ENCODE results near the gene CDC25B.

CDC25B gene

DNA sequence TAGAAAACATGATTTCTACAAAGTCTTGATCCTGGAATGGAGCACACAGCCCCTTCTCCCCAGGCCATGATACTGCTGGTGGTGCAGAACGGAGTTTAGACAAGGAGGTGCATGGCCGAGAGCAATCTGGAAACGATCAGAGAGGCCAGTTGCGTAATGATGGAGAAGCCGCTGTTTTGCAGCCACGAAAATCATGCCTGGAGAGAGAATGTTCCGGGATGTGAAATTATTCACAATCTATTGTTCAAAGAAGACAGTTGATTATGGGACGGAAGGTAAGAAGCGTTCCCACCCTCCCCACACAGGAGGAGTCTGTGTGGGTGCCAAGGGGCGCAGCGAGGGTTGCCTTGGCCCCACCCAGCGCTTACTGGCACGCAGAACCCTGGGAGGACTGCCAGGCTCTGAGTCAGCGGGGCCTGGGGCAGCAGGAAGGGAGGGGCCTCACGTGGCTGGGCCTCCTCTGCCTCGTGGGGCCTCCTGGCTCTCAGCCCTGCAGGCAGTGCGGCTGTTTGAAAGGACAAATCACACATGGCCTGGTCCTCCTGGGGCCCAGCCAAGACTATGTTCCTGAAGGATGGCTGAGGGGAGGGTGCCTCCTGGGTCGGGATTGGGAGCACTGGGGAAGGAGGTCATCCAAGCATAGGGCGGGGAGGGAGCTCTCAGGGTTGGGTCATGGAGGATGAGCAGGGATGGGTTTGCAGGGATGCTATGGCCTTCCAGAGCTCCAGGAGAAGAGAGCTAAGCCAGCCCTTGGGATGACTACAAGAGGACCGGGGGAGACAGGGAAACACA, 15.6 kb downstream of the CDC25B start (continued):
- TF ChIP-seq, protein P1, sequence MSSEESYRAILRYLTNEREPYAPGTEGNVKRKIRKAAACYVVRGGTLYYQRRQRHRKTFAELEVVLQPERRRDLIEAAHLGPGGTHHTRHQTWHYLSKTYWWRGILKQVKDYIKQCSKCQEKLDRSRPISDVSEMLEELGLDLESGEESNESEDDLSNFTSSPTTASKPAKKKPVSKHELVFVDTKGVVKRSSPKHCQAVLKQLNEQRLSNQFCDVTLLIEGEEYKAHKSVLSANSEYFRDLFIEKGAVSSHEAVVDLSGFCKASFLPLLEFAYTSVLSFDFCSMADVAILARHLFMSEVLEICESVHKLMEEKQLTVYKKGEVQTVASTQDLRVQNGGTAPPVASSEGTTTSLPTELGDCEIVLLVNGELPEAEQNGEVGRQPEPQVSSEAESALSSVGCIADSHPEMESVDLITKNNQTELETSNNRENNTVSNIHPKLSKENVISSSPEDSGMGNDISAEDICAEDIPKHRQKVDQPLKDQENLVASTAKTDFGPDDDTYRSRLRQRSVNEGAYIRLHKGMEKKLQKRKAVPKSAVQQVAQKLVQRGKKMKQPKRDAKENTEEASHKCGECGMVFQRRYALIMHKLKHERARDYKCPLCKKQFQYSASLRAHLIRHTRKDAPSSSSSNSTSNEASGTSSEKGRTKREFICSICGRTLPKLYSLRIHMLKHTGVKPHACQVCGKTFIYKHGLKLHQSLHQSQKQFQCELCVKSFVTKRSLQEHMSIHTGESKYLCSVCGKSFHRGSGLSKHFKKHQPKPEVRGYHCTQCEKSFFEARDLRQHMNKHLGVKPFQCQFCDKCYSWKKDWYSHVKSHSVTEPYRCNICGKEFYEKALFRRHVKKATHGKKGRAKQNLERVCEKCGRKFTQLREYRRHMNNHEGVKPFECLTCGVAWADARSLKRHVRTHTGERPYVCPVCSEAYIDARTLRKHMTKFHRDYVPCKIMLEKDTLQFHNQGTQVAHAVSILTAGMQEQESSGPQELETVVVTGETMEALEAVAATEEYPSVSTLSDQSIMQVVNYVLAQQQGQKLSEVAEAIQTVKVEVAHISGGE (tag by site-specific recombination; conservative IDR thresholded peaks at IDR 0.05; ENCODE audit: low read depth): peak; percentile 12; the same call in 1 of the 2 replicates
- TF ChIP-seq, protein P2, sequence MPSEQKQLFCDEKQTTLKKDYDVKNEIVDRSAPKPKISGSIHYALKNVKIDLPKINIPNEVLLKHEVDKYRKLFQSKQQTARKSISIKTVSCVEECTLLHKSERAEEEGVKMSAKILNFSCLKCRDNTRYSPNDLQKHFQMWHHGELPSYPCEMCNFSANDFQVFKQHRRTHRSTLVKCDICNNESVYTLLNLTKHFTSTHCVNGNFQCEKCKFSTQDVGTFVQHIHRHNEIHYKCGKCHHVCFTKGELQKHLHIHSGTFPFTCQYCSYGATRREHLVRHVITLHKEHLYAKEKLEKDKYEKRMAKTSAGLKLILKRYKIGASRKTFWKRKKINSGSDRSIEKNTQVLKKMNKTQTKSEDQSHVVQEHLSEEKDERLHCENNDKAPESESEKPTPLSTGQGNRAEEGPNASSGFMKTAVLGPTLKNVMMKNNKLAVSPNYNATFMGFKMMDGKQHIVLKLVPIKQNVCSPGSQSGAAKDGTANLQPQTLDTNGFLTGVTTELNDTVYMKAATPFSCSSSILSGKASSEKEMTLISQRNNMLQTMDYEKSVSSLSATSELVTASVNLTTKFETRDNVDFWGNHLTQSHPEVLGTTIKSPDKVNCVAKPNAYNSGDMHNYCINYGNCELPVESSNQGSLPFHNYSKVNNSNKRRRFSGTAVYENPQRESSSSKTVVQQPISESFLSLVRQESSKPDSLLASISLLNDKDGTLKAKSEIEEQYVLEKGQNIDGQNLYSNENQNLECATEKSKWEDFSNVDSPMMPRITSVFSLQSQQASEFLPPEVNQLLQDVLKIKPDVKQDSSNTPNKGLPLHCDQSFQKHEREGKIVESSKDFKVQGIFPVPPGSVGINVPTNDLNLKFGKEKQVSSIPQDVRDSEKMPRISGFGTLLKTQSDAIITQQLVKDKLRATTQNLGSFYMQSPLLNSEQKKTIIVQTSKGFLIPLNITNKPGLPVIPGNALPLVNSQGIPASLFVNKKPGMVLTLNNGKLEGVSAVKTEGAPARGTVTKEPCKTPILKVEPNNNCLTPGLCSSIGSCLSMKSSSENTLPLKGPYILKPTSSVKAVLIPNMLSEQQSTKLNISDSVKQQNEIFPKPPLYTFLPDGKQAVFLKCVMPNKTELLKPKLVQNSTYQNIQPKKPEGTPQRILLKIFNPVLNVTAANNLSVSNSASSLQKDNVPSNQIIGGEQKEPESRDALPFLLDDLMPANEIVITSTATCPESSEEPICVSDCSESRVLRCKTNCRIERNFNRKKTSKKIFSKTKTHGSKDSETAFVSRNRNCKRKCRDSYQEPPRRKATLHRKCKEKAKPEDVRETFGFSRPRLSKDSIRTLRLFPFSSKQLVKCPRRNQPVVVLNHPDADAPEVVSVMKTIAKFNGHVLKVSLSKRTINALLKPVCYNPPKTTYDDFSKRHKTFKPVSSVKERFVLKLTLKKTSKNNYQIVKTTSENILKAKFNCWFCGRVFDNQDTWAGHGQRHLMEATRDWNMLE (tag by site-specific recombination; conservative IDR thresholded peaks at IDR 0.05; ENCODE audit: low read depth): peak; percentile 34; the same call in 1 of the 2 replicates
- TF ChIP-seq ZNF501 (tag by site-specific recombination; IDR thresholded peaks at IDR 0.05) (peak; percentile 67; the same call in 1 of the 2 replicates), ZSCAN16 (tag by site-specific recombination; IDR thresholded peaks at IDR 0.05) (no peak), SCRT2 (tag by site-specific recombination; IDR thresholded peaks at IDR 0.05) (0 out of 2 replicates have a peak, but pooled peaks have one; percentile 36), GLI4 (tag by site-specific recombination; IDR thresholded peaks at IDR 0.05) (no peak), ZNF626 (tag by site-specific recombination; IDR thresholded peaks at IDR 0.05) (no peak; the same call in 1 of the 2 replicates), GLIS2 (tag by site-specific recombination; IDR thresholded peaks at IDR 0.05) (peak; percentile 100), ZNF521 (tag by site-specific recombination; IDR thresholded peaks at IDR 0.05) (no peak), ZNF274 (IDR thresholded peaks at IDR 0.05; ENCODE audit: low read length) (no peak), ZNF274 (tag by site-specific recombination; IDR thresholded peaks at IDR 0.05; ENCODE audit: borderline replicate concordance) (no peak), WT1 (tag by site-specific recombination; IDR thresholded peaks at IDR 0.05) (peak; percentile 97), ZEB2 (tag by site-specific recombination; IDR thresholded peaks at IDR 0.05) (peak; percentile 95), ZNF701 (tag by site-specific recombination; IDR thresholded peaks at IDR 0.05) (no peak), ZBTB1 (tag by site-specific recombination; IDR thresholded peaks at IDR 0.05) (0 out of 2 replicates have a peak, but pooled peaks have one; percentile 43), GFI1B (tag by site-specific recombination; IDR thresholded peaks at IDR 0.05) (no peak), ZNF621 (tag by site-specific recombination; IDR thresholded peaks at IDR 0.05) (no peak), SALL2 (tag by site-specific recombination; IDR thresholded peaks at IDR 0.05; ENCODE audit: borderline replicate concordance) (no peak), ZFP37 (tag by site-specific recombination; IDR thresholded peaks at IDR 0.05) (peak; percentile 85; the same call in 1 of the 2 replicates), ZNF16 (tag by site-specific recombination; IDR thresholded peaks at IDR 0.05; ENCODE audit: low read depth) (no peak), ZNF76 (tag by site-specific recombination; IDR thresholded peaks at IDR 0.05; ENCODE audit: borderline replicate concordance, low read depth) (peak; percentile 88), ZNF596 (tag by site-specific recombination; IDR thresholded peaks at IDR 0.05) (no peak; the same call in 1 of the 2 replicates), GLI2 (tag by site-specific recombination; IDR thresholded peaks at IDR 0.05; ENCODE audit: borderline replicate concordance, low read depth) (no peak), ZNF549 (tag by site-specific recombination; IDR thresholded peaks at IDR 0.05) (no peak)
- TF ChIP-seq, protein P3, sequence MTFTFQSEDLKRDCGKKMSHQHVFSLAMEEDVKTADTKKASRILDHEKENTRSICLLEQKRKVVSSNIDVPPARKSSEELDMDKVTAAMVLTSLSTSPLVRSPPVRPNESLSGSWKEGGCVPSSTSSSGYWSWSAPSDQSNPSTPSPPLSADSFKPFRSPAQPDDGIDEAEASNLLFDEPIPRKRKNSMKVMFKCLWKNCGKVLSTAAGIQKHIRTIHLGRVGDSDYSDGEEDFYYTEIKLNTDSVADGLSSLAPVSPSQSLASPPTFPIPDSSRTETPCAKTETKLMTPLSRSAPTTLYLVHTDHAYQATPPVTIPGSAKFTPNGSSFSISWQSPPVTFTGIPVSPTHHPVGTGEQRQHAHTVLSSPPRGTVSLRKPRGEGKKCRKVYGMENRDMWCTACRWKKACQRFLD (tag by site-specific recombination; IDR thresholded peaks at IDR 0.05): no peak
- TF ChIP-seq, protein P4, sequence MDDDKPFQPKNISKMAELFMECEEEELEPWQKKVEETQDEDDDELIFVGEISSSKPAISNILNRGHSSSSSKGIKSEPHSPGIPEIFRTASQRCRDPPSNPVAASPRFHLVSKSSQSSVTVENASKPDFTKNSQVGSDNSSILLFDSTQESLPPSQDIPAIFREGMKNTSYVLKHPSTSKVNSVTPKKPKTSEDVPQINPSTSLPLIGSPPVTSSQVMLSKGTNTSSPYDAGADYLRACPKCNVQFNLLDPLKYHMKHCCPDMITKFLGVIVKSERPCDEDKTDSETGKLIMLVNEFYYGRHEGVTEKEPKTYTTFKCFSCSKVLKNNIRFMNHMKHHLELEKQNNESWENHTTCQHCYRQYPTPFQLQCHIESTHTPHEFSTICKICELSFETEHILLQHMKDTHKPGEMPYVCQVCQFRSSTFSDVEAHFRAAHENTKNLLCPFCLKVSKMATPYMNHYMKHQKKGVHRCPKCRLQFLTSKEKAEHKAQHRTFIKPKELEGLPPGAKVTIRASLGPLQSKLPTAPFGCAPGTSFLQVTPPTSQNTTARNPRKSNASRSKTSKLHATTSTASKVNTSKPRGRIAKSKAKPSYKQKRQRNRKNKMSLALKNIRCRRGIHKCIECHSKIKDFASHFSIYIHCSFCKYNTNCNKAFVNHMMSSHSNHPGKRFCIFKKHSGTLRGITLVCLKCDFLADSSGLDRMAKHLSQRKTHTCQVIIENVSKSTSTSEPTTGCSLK (tag by site-specific recombination; IDR thresholded peaks at IDR 0.05): no peak
- TF ChIP-seq, protein P5, sequence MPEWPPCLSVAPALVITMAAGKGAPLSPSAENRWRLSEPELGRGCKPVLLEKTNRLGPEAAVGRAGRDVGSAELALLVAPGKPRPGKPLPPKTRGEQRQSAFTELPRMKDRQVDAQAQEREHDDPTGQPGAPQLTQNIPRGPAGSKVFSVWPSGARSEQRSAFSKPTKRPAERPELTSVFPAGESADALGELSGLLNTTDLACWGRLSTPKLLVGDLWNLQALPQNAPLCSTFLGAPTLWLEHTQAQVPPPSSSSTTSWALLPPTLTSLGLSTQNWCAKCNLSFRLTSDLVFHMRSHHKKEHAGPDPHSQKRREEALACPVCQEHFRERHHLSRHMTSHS (tag by site-specific recombination; IDR thresholded peaks at IDR 0.05): no peak

Measured in HEK293 (cell line).